Prostate gland (tissue), 2 donors: Measurements from ENCODE around the gene SAXO2.

Experiments
- POLR2A ChIP-seq: fragments of 450-650 bp; IDR thresholded peaks from one replicate; pipeline ENCODE4 v1.6.1; 2016; ENCODE audit warnings: antibody characterized with exemption, mild to moderate bottlenecking
- POLR2AphosphoS5 ChIP-seq: sonication (generic); formaldehyde crosslinking; IDR thresholded peaks from one replicate; pipeline ENCODE4 v1.6.1; 2017; ENCODE audit warnings: antibody characterized with exemption
- TF ChIP-seq, protein P1 (sequence below), 4 experiments: fragments of 200-600 bp in 2 of 4; fragments of 450-650 bp in 2 of 4; sonication (generic) in 2 of 4; IDR thresholded peaks; 1 replicate in 3 of 4; 2 replicates in 1 of 4; pipeline ENCODE4 v1.5.1; 2016 to 2019; ENCODE audit warnings: antibody characterized with exemption in 4 of 4, mild to moderate bottlenecking in 2 of 4, moderate library complexity in 2 of 4

DNA sequence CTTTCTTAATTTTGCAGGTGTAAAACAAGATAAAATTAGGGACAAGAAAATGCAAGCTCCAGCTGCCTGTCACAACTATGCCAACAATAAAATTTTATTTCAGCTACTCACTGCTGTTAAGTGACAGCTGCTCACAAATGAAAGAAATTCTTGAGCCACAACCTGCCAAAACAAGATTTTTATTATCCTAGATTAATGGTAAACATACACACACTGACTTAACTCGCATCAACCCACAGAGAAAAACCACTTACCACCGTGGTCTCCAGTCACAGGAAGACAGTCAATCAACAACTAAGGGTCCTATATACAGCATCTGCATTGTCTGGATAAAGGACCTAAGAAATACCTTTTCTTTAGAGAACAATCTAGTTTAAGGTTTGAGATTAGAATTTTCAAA lies 31.4 kb upstream of the SAXO2 start:
- TF ChIP-seq, protein P1, sequence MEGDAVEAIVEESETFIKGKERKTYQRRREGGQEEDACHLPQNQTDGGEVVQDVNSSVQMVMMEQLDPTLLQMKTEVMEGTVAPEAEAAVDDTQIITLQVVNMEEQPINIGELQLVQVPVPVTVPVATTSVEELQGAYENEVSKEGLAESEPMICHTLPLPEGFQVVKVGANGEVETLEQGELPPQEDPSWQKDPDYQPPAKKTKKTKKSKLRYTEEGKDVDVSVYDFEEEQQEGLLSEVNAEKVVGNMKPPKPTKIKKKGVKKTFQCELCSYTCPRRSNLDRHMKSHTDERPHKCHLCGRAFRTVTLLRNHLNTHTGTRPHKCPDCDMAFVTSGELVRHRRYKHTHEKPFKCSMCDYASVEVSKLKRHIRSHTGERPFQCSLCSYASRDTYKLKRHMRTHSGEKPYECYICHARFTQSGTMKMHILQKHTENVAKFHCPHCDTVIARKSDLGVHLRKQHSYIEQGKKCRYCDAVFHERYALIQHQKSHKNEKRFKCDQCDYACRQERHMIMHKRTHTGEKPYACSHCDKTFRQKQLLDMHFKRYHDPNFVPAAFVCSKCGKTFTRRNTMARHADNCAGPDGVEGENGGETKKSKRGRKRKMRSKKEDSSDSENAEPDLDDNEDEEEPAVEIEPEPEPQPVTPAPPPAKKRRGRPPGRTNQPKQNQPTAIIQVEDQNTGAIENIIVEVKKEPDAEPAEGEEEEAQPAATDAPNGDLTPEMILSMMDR (IDR thresholded peaks at IDR 0.05): no peak
- TF ChIP-seq POLR2A: no peak
- no peak for TF ChIP-seq POLR2AphosphoS5
